MG63 (cell line): ENCODE data around the gene EFNA3. TPM values are rescaled to one million over a fixed set of nuclear protein-coding genes. Genes with fewer than 3 reads are reported as not detected.

ENCODE experiments used
- DNase-seq: peaks from one replicate; pipeline ENCODE4 v3.0.0-alpha.2; 2020
- H3K27me3 ChIP-seq: fragments of 250-450 bp; sonication (Bioruptor Pico); 2 replicates; pipeline ENCODE4 v1.5.1; 2020; ENCODE audit warnings: mild to moderate bottlenecking, moderate library complexity
- H3K36me3 ChIP-seq: fragments of 250-450 bp; sonication (Bioruptor Pico); 2 replicates; pipeline ENCODE4 v1.5.1; 2020; ENCODE audit warnings: mild to moderate bottlenecking, moderate library complexity
- H3K4me3 ChIP-seq: fragments of 250-450 bp; sonication (Bioruptor Pico); 2 replicates; pipeline ENCODE4 v1.5.1; 2020; ENCODE audit warnings: mild to moderate bottlenecking, moderate library complexity
- H3K9me3 ChIP-seq: fragments of 250-450 bp; sonication (Bioruptor Pico); 2 replicates; pipeline ENCODE4 v1.5.1; 2020; ENCODE audit warnings: mild to moderate bottlenecking, moderate library complexity
- total RNA-seq: library from RNA; depleted of rRNA; stranded (reverse); fragments of >200 nt; shearing (Covaris generic); gene quantifications from 2 replicates; pipeline ENCODE4 v1.2.3, GENCODE V29; 2014; ENCODE audit warnings: low replicate concordance

Gene EFNA3
- total RNA-seq, 1 experiment from 2014 or later, result 3.0 TPM

GRCh38 chr1:155085504-155086127 is 7.0 kb downstream of the EFNA3 start:
- Histone ChIP-seq H3K36me3 (no peaks in the 10 kb centered on the region), H3K9me3 (no peaks in the 10 kb centered on the region), H3K4me3 (peak overlapping the region; percentile 63), H3K27me3 (peaks cover 25% of the 10 kb centered on the region)
- DNase-seq, result peak; percentile 70

GRCh38 chr1:155086128-155086741 is 7.6 kb downstream of the EFNA3 start:
- Histone ChIP-seq H3K36me3 (no peaks in the 10 kb centered on the region), H3K9me3 (no peaks in the 10 kb centered on the region), H3K4me3 (peak overlapping the region; percentile 63), H3K27me3 (peaks cover 19% of the 10 kb centered on the region)
- peak; percentile 71 for DNase-seq

DNA sequence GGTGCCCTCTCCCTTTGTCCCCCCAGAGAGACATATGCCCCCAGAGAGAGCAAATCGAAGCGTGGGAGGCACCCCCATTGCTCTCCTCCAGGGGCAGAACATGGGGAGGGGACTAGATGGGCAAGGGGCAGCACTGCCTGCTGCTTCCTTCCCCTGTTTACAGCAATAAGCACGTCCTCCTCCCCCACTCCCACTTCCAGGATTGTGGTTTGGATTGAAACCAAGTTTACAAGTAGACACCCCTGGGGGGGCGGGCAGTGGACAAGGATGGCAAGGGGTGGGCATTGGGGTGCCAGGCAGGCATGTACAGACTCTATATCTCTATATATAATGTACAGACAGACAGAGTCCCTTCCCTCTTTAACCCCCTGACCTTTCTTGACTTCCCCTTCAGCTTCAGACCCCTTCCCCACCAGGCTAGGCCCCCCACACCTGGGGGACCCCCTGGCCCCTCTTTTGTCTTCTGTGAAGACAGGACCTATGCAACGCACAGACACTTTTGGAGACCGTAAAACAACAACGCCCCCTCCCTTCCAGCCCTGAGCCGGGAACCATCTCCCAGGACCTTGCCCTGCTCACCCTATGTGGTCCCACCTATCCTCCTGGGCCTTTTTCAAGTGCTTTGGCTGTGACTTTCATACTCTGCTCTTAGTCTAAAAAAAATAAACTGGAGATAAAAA is 8.4 kb downstream of the EFNA3 start:
- H3K27me3 ChIP-seq, result peaks cover 11% of the 10 kb centered on the region
- DNase-seq, result no peak
- no peak overlapping the region for H3K4me3 ChIP-seq
- no peaks in the 10 kb centered on the region for H3K9me3 ChIP-seq
- no peaks in the 10 kb centered on the region for H3K36me3 ChIP-seq

GRCh38 chr1:155091071-155092051 is 12.7 kb downstream of the EFNA3 start:
- H3K36me3 ChIP-seq, result no peaks in the 10 kb centered on the region
- no peak overlapping the region for H3K4me3 ChIP-seq
- no peaks in the 10 kb centered on the region for H3K9me3 ChIP-seq
- peak; percentile 77 for DNase-seq
- H3K27me3 ChIP-seq, result peaks cover 12% of the 10 kb centered on the region

DNA sequence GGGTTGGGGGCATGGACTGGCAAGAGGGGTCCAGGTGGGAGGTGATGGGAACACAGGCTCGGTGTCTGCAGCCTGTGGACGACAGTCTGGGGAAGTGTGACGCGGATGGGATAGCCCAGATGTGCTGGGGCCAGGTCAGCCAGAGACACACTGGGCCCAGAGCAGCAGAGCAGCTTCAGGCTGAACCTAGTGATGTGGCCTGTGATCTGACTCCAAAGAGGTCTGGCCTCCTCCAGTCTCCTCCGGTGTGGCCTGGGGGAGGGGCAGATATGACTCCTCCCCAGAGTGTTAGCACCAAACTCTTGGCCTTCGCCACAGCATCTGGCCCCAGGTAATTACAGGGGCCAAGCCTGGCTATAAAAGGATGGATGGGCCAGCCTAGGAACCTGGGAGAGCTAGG is 13.5 kb downstream of the EFNA3 start:
- no peak for DNase-seq
- no peak overlapping the region for H3K4me3 ChIP-seq
- peaks cover 14% of the 10 kb centered on the region for H3K27me3 ChIP-seq
- no peaks in the 10 kb centered on the region for H3K36me3 ChIP-seq
- H3K9me3 ChIP-seq, result no peaks in the 10 kb centered on the region

DNA sequence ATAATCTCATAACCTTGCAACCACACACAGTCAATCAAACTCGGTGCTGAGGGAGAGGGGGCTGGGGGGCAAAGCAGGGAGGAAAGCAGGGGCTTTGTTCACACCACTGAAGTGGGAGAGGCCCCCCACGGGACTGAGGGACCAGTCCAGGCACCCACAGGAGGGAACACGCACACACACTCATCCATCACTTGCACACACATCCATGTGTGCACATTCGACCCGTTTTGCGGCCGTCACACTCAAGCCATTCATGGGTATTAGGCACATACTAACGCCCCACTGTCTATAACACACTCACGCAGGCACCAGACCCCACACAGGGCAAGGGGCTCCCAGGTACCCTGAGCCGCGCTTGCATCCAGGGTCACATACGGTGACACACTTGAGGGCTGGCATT is 14.0 kb downstream of the EFNA3 start:
- DNase-seq, result no peak
- peaks cover 14% of the 10 kb centered on the region for H3K27me3 ChIP-seq
- no peaks in the 10 kb centered on the region for H3K9me3 ChIP-seq
- H3K4me3 ChIP-seq, result no peak overlapping the region
- no peaks in the 10 kb centered on the region for H3K36me3 ChIP-seq

- Histone ChIP-seq H3K9me3 (no peaks in the 10 kb centered on the region), H3K4me3 (no peak overlapping the region), H3K27me3 (peaks cover 14% of the 10 kb centered on the region), H3K36me3 (no peaks in the 10 kb centered on the region)
- DNase-seq, result no peak
Observed at GRCh38 chr1:155093911-155094621, 15.4 kb downstream of the EFNA3 start.

GRCh38 chr1:155094622-155094948 is 15.9 kb downstream of the EFNA3 start:
- peaks cover 14% of the 10 kb centered on the region for H3K27me3 ChIP-seq
- no peaks in the 10 kb centered on the region for H3K9me3 ChIP-seq
- no peak for DNase-seq
- H3K36me3 ChIP-seq, result no peaks in the 10 kb centered on the region
- no peak overlapping the region for H3K4me3 ChIP-seq

- H3K9me3 ChIP-seq, result no peaks in the 10 kb centered on the region
- DNase-seq, result no peak
- no peak overlapping the region for H3K4me3 ChIP-seq
- peaks cover 14% of the 10 kb centered on the region for H3K27me3 ChIP-seq
- no peaks in the 10 kb centered on the region for H3K36me3 ChIP-seq
Observed at GRCh38 chr1:155099331-155099730, 20.7 kb downstream of the EFNA3 start.

DNA sequence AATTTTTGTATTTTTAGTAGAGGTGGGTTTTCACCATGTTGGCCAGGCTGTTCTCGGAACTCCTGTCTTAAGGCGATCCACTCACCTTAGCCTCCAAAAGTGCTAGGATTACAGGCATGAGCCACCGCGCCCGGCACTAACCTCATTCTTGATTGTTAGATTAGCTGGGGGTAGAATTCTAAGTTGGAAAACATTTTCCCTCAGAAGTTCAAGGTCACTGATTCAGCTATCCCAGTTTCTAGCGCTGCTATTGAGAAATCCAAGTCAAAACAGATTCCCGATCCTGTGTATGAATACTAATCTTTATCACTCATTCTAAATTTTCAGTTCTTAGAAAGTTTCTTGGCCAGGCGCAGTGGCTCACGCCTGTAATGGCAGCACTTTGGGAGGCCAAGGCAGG is 24.7 kb downstream of the EFNA3 start:
- H3K27me3 ChIP-seq, result 0 out of 2 replicates have a peak, but pooled peaks cover 3% of the 10 kb centered on the region
- no peak overlapping the region for H3K4me3 ChIP-seq
- no peaks in the 10 kb centered on the region for H3K36me3 ChIP-seq
- no peak for DNase-seq
- H3K9me3 ChIP-seq, result no peaks in the 10 kb centered on the region

GRCh38 chr1:155104605-155105534 is 26.2 kb downstream of the EFNA3 start:
- Histone ChIP-seq H3K4me3 (no peak overlapping the region), H3K36me3 (no peaks in the 10 kb centered on the region), H3K27me3 (0 out of 2 replicates have a peak, but pooled peaks cover 3% of the 10 kb centered on the region), H3K9me3 (no peaks in the 10 kb centered on the region)
- no peak for DNase-seq

GRCh38 chr1:155105604-155106011 is 27.0 kb downstream of the EFNA3 start:
- Histone ChIP-seq H3K4me3 (no peak overlapping the region), H3K27me3 (0 out of 2 replicates have a peak, but pooled peaks cover 3% of the 10 kb centered on the region), H3K36me3 (no peaks in the 10 kb centered on the region), H3K9me3 (no peaks in the 10 kb centered on the region)
- DNase-seq, result no peak

DNA sequence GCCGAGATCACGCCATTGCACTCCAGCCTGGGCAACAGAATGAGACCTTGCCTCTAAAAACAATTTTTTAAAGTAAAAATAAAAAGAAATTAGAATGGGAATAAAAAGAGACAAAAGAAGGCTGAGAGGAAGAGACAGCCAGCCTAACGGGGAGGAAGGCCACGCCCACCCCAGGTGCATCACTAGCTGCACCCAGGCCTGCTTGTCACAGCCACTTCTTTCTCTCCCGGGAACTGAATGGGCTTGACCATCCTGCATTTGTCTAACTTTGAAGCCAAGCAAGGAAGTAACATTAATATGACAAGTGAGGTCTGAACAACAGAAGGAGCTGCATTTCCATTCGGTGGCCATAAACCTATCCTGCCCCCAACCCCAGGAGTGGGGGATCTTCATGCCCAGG is 28.2 kb downstream of the EFNA3 start:
- no peak for DNase-seq
- Histone ChIP-seq H3K36me3 (no peaks in the 10 kb centered on the region), H3K27me3 (0 out of 2 replicates have a peak, but pooled peaks cover 3% of the 10 kb centered on the region), H3K9me3 (no peaks in the 10 kb centered on the region), H3K4me3 (no peak overlapping the region)

GRCh38 chr1:155107309-155108264 is 28.9 kb downstream of the EFNA3 start:
- H3K36me3 ChIP-seq, result no peaks in the 10 kb centered on the region
- no peak for DNase-seq

More at GRCh38 chr1:155107309-155108264, 28.9 kb downstream of the EFNA3 start:
- Histone ChIP-seq H3K27me3 (0 out of 2 replicates have a peak, but pooled peaks cover 3% of the 10 kb centered on the region), H3K9me3 (no peaks in the 10 kb centered on the region), H3K4me3 (no peak overlapping the region)
